Aorta (tissue), 5 donors: ENCODE data around the gene MGME1. TPM values are rescaled to one million over a fixed set of nuclear protein-coding genes. Genes with fewer than 3 reads are reported as not detected.

Experiments used
- ATAC-seq: fragments of 200-7000 bp; cut with Tn5 transposase; one replicate; pipeline ENCODE4 v1.9.1; 2022; ENCODE audit warnings: moderate library complexity; ENCODE audit not compliant: low FRiP score
- DNase-seq, 2 donors: peaks; one replicate each; pipeline ENCODE4 v3.0.0-alpha.2; 2020
- H3K27ac ChIP-seq, 2 donors: one replicate each; pipeline ENCODE4 v1.5.1; 2013; ENCODE audit warnings: low read length in 2 of 2, mild to moderate bottlenecking in 2 of 2, moderate library complexity in 2 of 2, control low read depth in 1 of 2, inconsistent platforms in 1 of 2, low read depth in 1 of 2
- H3K27me3 ChIP-seq, 2 donors: one replicate each; pipeline ENCODE4 v1.6.1; 2013; ENCODE audit warnings: control low read depth in 1 of 2, low read length in 1 of 2, mild to moderate bottlenecking in 1 of 2, moderate library complexity in 1 of 2; ENCODE audit not compliant: insufficient read depth in 2 of 2, control insufficient read depth in 1 of 2
- H3K36me3 ChIP-seq, 2 donors: one replicate each; pipeline ENCODE4 v1.6.1; 2013; ENCODE audit warnings: control low read depth in 1 of 2, low read length in 1 of 2, mild to moderate bottlenecking in 1 of 2; ENCODE audit not compliant: insufficient read depth in 2 of 2, control insufficient read depth in 1 of 2
- H3K4me1 ChIP-seq, 2 donors: one replicate each; pipeline ENCODE4 v1.6.1; 2013; ENCODE audit warnings: low read length in 2 of 2, control low read depth in 1 of 2, mild to moderate bottlenecking in 1 of 2, moderate library complexity in 1 of 2; ENCODE audit not compliant: insufficient read depth in 2 of 2, control insufficient read depth in 1 of 2
- H3K4me3 ChIP-seq, 2 donors: one replicate each; pipeline ENCODE4 v1.5.1; 2013; ENCODE audit warnings: low read length in 2 of 2, control low read depth in 1 of 2, mild to moderate bottlenecking in 1 of 2
- H3K9me3 ChIP-seq: one replicate; pipeline ENCODE4 v1.6.1; 2013; ENCODE audit warnings: mild to moderate bottlenecking, low read length; ENCODE audit not compliant: control insufficient read depth
- WGBS, 2 donors: extraction: QIAGEN DNeasy Blood & Tissue Kit; methylation state at CpG; one replicate each; pipeline ENCODE4 v1.1.7; 2013; 5-methylcytosine and 5-hydroxymethylcytosine counted together
- intact Hi-C, 2 donors: fragments of 100-400 bp; cut with DNase I; formaldehyde crosslinking; loops; one replicate each; pipeline versions ENCODE4 v1.14.2 to v1.15.0; 2022
- polyA plus RNA-seq, 2 donors: library from polyadenylated mRNA; stranded (reverse); fragments of 200-250 nt; gene quantifications; one replicate each; pipeline ENCODE4 v1.2.3, GENCODE V29; 2013
- total RNA-seq, 2 donors: library from RNA; stranded (reverse); fragmentation: NEBNext Ultra II Directional; extraction: Animal tissue kit (Norgen Biotek cat#: 25700); gene quantifications; one replicate each; pipeline ENCODE4 v1.2.1, GENCODE V29; 2021
- donor health status: healthy with polysubstance abuse.
- donor health status: Bipolar disorder and iron deficiency.
- donor health status: DM: no; HTN: no; CAD: no.
- donor health status: DM: no; HTN: no; CAD: no.
- donor health status: DM: yes; HTN: yes; CAD: no.

The MGME1 gene
- total and polyA plus RNA-seq, 4 donors, result 8.8 to 14.7 (median 12.1) TPM

DNA sequence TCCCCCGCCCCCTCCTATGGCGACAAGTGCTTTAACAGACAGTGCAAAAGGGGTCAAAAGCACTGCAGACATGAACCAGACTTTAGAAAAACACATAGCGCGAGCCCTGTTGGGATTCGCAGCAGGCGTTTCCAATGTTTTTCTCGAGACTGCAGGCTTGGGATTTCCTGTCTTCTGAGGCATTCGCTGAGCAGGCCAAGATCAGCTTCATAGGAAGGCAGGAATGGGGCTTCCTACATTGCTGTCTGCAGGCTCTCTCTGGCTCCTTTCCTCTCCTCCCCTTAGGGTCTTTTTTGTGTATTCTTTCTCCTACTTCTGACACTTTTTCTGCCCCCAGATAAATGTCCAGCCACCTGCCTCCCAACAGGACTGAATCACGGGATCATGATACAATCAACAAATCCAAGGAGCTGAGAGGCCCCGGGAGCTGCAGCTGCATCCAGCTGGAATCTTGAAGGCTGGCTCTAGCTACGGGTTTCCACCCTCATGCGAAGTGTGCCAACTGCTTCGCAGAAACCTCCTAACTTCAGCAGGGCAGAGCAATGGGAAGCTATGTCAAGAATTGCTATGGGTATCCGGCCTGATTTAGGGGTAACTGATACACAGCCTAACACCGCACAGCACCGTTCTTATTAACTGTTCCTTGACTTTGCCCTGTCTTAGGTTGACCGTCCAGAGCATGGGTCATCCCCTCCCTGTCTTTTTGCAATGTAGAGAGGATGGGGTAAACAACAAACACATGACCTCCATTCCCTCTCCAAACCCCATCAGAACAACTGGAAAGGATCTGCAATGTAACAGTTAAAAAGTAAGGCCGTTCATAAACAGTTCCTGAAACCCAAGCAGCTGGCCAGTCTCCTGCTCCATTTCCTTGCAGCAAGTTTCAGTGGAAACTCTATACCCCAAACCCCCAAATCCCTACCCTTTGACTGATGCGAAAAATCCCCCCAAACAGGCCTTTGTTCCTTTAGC, 31.8 kb upstream of the MGME1 start:
- intact Hi-C loops, result loop anchor here in 1 of 2 donors (10.0 kb wide), 1 partner anchor 432 kb away; no protein-coding TSS in a partner anchor
- Histone ChIP-seq H3K27me3 (no peaks in the 10 kb centered on the region), H3K4me3 (no peak overlapping the region), H3K36me3 (no peaks in the 10 kb centered on the region), H3K9me3 (no peaks in the 10 kb centered on the region), H3K27ac (peak overlapping the region; percentile 72 to 77), H3K4me1 (peaks cover 0 to 2% of the 10 kb centered on the region in 2 donors)
- DNase-seq (peak in 1 of 2 donors; percentile 79), ATAC-seq (peak; percentile 78)
- 7 to 8% methylated on average over 19 of the region's 19 CpGs for WGBS, 2 donors

DNA sequence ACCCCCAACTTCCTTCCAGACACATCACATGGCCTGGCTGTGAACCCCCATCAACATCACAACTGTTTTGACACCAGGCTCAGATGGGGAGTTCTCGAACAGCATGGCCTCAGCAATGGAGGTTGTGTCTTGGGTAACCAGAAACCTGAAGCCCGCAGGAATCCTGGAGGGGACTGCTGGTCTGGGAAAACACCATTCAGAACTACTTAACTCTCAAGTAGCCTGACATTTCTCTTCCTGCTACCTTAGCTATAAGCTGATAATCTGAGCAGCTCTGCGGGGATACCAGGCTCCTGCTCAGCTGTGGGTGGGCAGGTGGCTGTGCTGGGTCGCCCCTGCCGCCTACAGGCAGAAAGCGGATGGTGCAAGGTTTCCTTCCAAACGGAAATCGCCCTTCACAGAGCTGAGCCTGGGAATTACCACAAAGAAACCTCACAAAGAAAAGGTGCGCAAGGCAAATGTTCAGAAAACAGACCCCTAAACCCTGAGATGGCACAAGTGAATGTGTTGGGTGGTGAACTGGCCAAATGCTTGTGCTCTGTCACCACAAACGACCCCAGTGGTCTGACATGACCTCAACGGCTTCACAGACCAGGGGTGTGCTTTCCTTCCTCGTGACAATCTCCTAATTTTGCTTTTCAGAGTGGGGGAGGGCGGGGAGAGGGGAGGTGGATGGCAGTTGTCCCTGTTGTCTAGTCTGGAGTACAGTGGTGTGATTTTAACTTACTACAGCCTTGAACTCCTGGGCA, 29.8 kb upstream of the MGME1 start:
- ATAC-seq (peak; percentile 84), DNase-seq (peak; percentile 74 to 86)
- intact Hi-C loops, result loop anchor here in 1 of 2 donors (10.0 kb wide), 1 partner anchor 434 kb away; no protein-coding TSS in a partner anchor
- H3K4me1 ChIP-seq, result peaks cover 0 to 2% of the 10 kb centered on the region in 2 donors
- WGBS, 2 donors, result 19% methylated on average over 13 of the region's 13 CpGs
- H3K9me3 ChIP-seq, result no peaks in the 10 kb centered on the region
- H3K27me3 ChIP-seq, result no peaks in the 10 kb centered on the region
- peak overlapping the region in 1 of 2 donors; percentile 41 for H3K27ac ChIP-seq
- H3K36me3 ChIP-seq, result peaks cover 3 to 4% of the 10 kb centered on the region in 2 donors
- no peak overlapping the region for H3K4me3 ChIP-seq

GRCh38 chr20:17939622-17940223, 29.1 kb upstream of the MGME1 start:
- ATAC-seq, result no peak
- Histone ChIP-seq H3K4me1 (peaks cover 0 to 2% of the 10 kb centered on the region in 2 donors), H3K9me3 (no peaks in the 10 kb centered on the region), H3K4me3 (no peak overlapping the region), H3K36me3 (peaks cover 3 to 4% of the 10 kb centered on the region in 2 donors), H3K27me3 (no peaks in the 10 kb centered on the region), H3K27ac (no peak overlapping the region)
- DNase-seq, result no peak
- intact Hi-C loops, result loop anchor here in 1 of 2 donors (10.0 kb wide), 1 partner anchor 435 kb away; no protein-coding TSS in a partner anchor
- 66 to 74% methylated on average over 7 of the region's 7 CpGs for WGBS, 2 donors

- no peaks in the 10 kb centered on the region for H3K9me3 ChIP-seq
- peaks cover 0 to 2% of the 10 kb centered on the region in 2 donors for H3K4me1 ChIP-seq
- H3K4me3 ChIP-seq, result no peak overlapping the region
- peaks cover 3 to 4% of the 10 kb centered on the region in 2 donors for H3K36me3 ChIP-seq
- intact Hi-C loops, result no loop called here
- no peak overlapping the region for H3K27ac ChIP-seq
- ATAC-seq (no peak), DNase-seq (no peak)
- 53 to 59% methylated on average over 6 of the region's 6 CpGs for WGBS, 2 donors
- no peaks in the 10 kb centered on the region for H3K27me3 ChIP-seq
These were observed 28.4 kb upstream of the MGME1 start for GRCh38 chr20:17940224-17940971.

DNA sequence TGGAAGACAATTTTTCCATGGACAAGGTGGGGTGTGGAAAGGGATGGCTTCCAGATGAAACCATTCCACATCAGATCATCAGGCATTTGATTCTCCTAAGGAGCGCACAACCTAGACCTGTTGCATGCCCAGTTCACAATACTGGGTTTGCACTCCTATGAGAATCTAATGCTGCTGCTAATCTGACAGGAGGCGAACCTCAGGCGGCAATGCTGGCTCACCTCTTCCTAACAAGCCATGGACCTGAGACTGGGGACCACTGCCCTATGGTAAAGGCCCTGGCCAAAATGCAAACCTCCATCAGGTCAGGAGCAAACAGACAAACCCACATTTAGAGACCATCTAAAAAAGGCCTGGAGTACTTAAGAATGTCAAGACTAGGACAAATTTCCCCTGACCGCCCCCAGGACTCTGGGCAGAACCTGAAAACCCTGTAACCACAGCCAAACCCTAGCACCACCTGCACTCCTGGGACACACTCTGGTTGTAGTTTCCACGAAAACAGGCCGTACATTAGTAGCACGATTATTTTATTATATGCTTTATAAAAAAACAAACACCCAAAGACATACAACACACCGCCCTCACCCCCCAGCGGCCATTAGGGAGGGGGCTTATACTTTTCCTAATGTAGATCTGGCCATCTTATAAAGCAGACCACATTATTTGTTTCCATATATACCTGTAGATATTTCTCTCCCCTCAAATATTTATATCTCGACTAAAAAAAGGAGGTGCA, 27.6 kb upstream of the MGME1 start:
- DNase-seq, result no peak
- H3K4me1 ChIP-seq, result peaks cover 0 to 2% of the 10 kb centered on the region in 2 donors
- H3K36me3 ChIP-seq, result peaks cover 4 to 6% of the 10 kb centered on the region in 2 donors
- 89 to 93% methylated on average over 10 of the region's 10 CpGs for WGBS, 2 donors
- H3K27ac ChIP-seq, result no peak overlapping the region
- no peak for ATAC-seq
- intact Hi-C loops, result no loop called here
- no peaks in the 10 kb centered on the region for H3K27me3 ChIP-seq
- H3K4me3 ChIP-seq, result no peak overlapping the region
- no peaks in the 10 kb centered on the region for H3K9me3 ChIP-seq

- H3K27ac ChIP-seq, result no peak overlapping the region
- DNase-seq (no peak), ATAC-seq (no peak)
- no peaks in the 10 kb centered on the region for H3K27me3 ChIP-seq
- H3K4me1 ChIP-seq, result peaks cover 0 to 2% of the 10 kb centered on the region in 2 donors
- no peaks in the 10 kb centered on the region for H3K9me3 ChIP-seq
- intact Hi-C loops, result no loop called here
- WGBS, 2 donors, result 65 to 70% methylated on average over 3 of the region's 3 CpGs
- H3K4me3 ChIP-seq, result no peak overlapping the region
- H3K36me3 ChIP-seq, result peaks cover 4 to 6% of the 10 kb centered on the region in 2 donors
These were observed 27.0 kb upstream of the MGME1 start for GRCh38 chr20:17941826-17942196.

GRCh38 chr20:17943343-17943742, 25.5 kb upstream of the MGME1 start:
- no peak for DNase-seq
- Histone ChIP-seq H3K36me3 (peaks cover 4 to 6% of the 10 kb centered on the region in 2 donors), H3K27ac (no peak overlapping the region), H3K9me3 (no peaks in the 10 kb centered on the region), H3K4me3 (no peak overlapping the region), H3K27me3 (no peaks in the 10 kb centered on the region), H3K4me1 (no peaks in the 10 kb centered on the region)
- ATAC-seq, result no peak
- intact Hi-C loops, result no loop called here
- WGBS, 2 donors, result 53 to 56% methylated on average over 3 of the region's 3 CpGs
